ENCODE data around the gene ENTPD1. TPM values are rescaled to one million over a fixed set of nuclear protein-coding genes. Genes with fewer than 3 reads are reported as not detected.

The ENTPD1 gene
- total and polyA plus RNA-seq, 9 of the 15 experiments (the other 6 are each of a cell fraction or from before 2014, with no cell fraction given): 0.07 to 1.5 (median 0.37) TPM

DNA sequence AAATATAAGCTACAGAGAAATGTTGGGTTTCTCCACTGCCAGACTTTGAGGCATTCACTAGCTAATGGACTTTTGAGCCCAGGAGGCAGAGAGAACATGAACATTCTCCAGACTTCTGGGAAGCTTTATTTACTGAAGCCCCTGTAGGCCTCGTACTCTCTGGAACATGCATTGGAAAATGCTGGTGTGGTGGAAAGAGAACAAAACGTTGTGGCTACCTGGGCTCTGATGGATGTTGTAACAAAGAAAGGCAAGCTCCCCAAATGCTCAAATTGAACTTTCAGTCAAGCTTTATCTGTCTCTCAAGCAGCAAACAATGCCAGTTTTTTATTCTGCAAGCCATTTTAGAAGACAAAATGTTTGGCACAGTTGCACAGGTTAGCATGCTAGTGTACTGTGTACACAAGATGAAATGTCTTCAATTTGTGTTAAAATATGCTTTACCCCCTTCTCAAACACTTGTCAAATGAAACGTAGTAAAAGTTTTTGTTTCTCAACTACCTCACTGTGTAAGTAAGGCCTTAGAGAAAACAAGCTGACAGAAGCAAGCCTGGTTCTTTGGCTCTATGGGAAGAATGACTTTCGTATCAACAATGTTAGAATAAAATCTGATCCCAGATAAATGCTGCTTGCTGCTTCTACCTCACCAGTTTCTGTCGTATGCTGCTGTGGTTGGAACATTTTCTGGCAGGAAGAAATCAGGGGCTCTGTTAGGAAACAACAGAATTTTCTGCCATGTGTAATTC lies 80.8 kb downstream of the ENTPD1 start (continued):
- TF ChIP-seq, protein P1, sequence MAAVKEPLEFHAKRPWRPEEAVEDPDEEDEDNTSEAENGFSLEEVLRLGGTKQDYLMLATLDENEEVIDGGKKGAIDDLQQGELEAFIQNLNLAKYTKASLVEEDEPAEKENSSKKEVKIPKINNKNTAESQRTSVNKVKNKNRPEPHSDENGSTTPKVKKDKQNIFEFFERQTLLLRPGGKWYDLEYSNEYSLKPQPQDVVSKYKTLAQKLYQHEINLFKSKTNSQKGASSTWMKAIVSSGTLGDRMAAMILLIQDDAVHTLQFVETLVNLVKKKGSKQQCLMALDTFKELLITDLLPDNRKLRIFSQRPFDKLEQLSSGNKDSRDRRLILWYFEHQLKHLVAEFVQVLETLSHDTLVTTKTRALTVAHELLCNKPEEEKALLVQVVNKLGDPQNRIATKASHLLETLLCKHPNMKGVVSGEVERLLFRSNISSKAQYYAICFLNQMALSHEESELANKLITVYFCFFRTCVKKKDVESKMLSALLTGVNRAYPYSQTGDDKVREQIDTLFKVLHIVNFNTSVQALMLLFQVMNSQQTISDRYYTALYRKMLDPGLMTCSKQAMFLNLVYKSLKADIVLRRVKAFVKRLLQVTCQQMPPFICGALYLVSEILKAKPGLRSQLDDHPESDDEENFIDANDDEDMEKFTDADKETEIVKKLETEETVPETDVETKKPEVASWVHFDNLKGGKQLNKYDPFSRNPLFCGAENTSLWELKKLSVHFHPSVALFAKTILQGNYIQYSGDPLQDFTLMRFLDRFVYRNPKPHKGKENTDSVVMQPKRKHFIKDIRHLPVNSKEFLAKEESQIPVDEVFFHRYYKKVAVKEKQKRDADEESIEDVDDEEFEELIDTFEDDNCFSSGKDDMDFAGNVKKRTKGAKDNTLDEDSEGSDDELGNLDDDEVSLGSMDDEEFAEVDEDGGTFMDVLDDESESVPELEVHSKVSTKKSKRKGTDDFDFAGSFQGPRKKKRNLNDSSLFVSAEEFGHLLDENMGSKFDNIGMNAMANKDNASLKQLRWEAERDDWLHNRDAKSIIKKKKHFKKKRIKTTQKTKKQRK (IDR thresholded peaks at IDR 0.05; ENCODE audit: borderline replicate concordance, low read depth, low read length): no peak
- TF ChIP-seq NR1H2 (CRISPR knock-in tag; IDR thresholded peaks at IDR 0.05): no peak
- TF ChIP-seq, protein P2, sequence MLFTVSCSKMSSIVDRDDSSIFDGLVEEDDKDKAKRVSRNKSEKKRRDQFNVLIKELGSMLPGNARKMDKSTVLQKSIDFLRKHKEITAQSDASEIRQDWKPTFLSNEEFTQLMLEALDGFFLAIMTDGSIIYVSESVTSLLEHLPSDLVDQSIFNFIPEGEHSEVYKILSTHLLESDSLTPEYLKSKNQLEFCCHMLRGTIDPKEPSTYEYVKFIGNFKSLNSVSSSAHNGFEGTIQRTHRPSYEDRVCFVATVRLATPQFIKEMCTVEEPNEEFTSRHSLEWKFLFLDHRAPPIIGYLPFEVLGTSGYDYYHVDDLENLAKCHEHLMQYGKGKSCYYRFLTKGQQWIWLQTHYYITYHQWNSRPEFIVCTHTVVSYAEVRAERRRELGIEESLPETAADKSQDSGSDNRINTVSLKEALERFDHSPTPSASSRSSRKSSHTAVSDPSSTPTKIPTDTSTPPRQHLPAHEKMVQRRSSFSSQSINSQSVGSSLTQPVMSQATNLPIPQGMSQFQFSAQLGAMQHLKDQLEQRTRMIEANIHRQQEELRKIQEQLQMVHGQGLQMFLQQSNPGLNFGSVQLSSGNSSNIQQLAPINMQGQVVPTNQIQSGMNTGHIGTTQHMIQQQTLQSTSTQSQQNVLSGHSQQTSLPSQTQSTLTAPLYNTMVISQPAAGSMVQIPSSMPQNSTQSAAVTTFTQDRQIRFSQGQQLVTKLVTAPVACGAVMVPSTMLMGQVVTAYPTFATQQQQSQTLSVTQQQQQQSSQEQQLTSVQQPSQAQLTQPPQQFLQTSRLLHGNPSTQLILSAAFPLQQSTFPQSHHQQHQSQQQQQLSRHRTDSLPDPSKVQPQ (CRISPR knock-in tag; IDR thresholded peaks at IDR 0.05; ENCODE audit: borderline replicate concordance): no peak
- no peak for TF ChIP-seq HDAC2 (IDR thresholded peaks at IDR 0.05)
- TF ChIP-seq KLF10 (CRISPR knock-in tag; IDR thresholded peaks at IDR 0.05): no peak
- TF ChIP-seq, protein P3, sequence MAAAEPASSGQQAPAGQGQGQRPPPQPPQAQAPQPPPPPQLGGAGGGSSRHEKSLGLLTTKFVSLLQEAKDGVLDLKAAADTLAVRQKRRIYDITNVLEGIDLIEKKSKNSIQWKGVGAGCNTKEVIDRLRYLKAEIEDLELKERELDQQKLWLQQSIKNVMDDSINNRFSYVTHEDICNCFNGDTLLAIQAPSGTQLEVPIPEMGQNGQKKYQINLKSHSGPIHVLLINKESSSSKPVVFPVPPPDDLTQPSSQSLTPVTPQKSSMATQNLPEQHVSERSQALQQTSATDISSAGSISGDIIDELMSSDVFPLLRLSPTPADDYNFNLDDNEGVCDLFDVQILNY (CRISPR knock-in tag; IDR thresholded peaks at IDR 0.05): no peak

Measured in K562 (cell line).